Left lung (tissue), 10 donors: ENCODE measurements around the gene HDAC5. TPM values are rescaled to one million over a fixed set of nuclear protein-coding genes. Genes with fewer than 3 reads are reported as not detected.
A peak's percentile ranks its signal among the peaks of the same experiment; 100 is the strongest.

Experiments
- ATAC-seq: fragments of 200-7000 bp; cut with Tn5 transposase; one replicate; pipeline ENCODE4 v1.9.1; 2020; ENCODE audit warnings: moderate library complexity
- DNase-seq, 4 donors: peaks; one replicate each; pipeline ENCODE4 v3.0.0-alpha.2; 2013 to 2020
- H3K27ac ChIP-seq, 2 donors: fragments of 200-600 bp; sonication (generic) in 1 of 2; one replicate each; pipeline versions ENCODE4 v1.5.0 to v1.8.0; 2020 to 2021
- H3K27me3 ChIP-seq, 2 donors: fragments of 200-600 bp; sonication (generic) in 1 of 2; one replicate each; pipeline versions ENCODE4 v1.5.0 to v1.8.0; 2020 to 2021
- H3K36me3 ChIP-seq, 2 donors: fragments of 200-600 bp; sonication (generic) in 1 of 2; one replicate each; pipeline versions ENCODE4 v1.5.0 to v1.8.0; 2020 to 2021
- H3K4me1 ChIP-seq, 2 donors: fragments of 200-600 bp; one replicate each; pipeline ENCODE4 v1.8.0; 2021
- H3K4me3 ChIP-seq, 2 donors: fragments of 200-600 bp; sonication (generic) in 1 of 2; one replicate each; pipeline versions ENCODE4 v1.5.0 to v1.8.0; 2020 to 2021; ENCODE audit warnings: mild to moderate bottlenecking in 1 of 2
- H3K9me3 ChIP-seq, 2 donors: fragments of 200-600 bp; sonication (generic) in 1 of 2; one replicate each; pipeline versions ENCODE4 v1.5.0 to v1.8.0; 2020 to 2021
- CTCF ChIP-seq, 2 donors: fragments of 200-600 bp; sonication (generic) in 1 of 2; IDR thresholded peaks; one replicate each; pipeline versions ENCODE4 v1.5.0 to v1.8.0; 2021; ENCODE audit warnings: antibody characterized with exemption in 2 of 2
- intact Hi-C, 2 donors: fragments of 100-400 bp; cut with DNase I; formaldehyde crosslinking; loops; one replicate each; pipeline versions ENCODE4 v1.11.2 to v1.14.2; 2022
- polyA plus RNA-seq, 6 donors: library from polyadenylated mRNA; unstranded; fragments of 120-200 nt; gene quantifications; one replicate each; pipeline ENCODE4 v1.2.1, GENCODE V29; 2013; ENCODE audit not compliant: insufficient read length in 6 of 6
- total RNA-seq, 2 donors: library from RNA; stranded (reverse); fragmentation: NEBNext Ultra II Directional; extraction: Animal tissue kit (Norgen Biotek cat#: 25700); gene quantifications; one replicate each; pipeline ENCODE4 v1.2.1, GENCODE V29; 2021
- donor health status: DM: no; HTN: yes; CAD: no.
- donor health status: DM: no; HTN: no; CAD: no.

Gene HDAC5
- total and polyA plus RNA-seq, 8 donors = 28.0 to 61.4 (median 57.5) TPM

- Histone ChIP-seq H3K36me3 (no peaks in the 10 kb centered on the region), H3K27ac (no peak overlapping the region), H3K27me3 (peaks cover 0 to 17% of the 10 kb centered on the region in 2 donors), H3K4me1 (peaks cover 0 to 4% of the 10 kb centered on the region in 2 donors), H3K9me3 (no peaks in the 10 kb centered on the region), H3K4me3 (no peak overlapping the region)
- DNase-seq = peak in 1 of 4 donors; percentile 58
- ATAC-seq = peak; percentile 58
- TF ChIP-seq CTCF (IDR thresholded peaks at IDR 0.05) = no peak
- intact Hi-C loops = loop anchor here in 1 of 2 donors (10.0 kb wide), 1 partner anchor 223 kb away; the partner anchor contains the start of gene PPY
Observed at GRCh38 chr17:44167181-44167861, 43.9 kb upstream of the HDAC5 start.

GRCh38 chr17:44164476-44164875 is 41.0 kb upstream of the HDAC5 start:
- intact Hi-C loops = loop anchor here in 1 of 2 donors (10.0 kb wide), 1 partner anchor 220 kb away; the partner anchor contains the start of gene PPY
- Histone ChIP-seq H3K27ac (no peak overlapping the region), H3K9me3 (no peaks in the 10 kb centered on the region), H3K27me3 (peaks cover 0 to 9% of the 10 kb centered on the region in 2 donors), H3K36me3 (peaks cover 0 to 6% of the 10 kb centered on the region in 2 donors), H3K4me3 (no peak overlapping the region), H3K4me1 (peaks cover 0 to 4% of the 10 kb centered on the region in 2 donors)
- DNase-seq (no peak), ATAC-seq (no peak)
- TF ChIP-seq CTCF (IDR thresholded peaks at IDR 0.05) = no peak

DNA sequence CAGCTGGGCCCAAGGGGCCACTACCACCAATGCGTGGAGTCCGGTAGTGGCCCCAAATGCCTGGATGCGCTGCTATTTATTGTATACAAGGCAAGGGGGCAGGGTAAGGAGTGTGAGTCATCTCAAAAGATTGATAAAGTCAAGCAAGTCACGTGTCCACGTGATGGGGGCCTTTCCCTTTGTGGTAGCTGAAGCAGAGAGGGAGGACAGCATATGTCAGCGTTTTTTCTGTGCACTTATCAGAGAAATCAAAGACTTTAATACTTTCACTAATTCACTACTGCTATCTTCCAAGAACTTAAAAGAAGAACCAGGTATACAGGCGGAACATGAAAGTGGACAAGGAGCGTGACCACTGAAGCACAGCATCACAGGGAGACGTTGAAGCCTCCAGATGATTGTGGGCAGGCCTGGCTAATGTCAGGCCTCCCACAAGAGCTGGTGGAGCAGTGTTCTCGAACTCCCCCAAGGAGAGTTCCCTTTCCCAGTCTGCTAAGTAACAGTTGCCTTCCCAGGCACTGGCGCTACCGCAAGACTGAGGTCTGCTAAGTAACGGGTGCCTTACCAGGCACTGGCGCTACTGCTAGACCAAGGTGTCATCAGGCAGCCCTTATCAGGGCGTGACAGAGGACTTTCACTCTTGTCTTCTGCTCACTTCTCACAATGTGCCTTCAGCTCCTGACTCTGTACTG is 36.2 kb upstream of the HDAC5 start:
- DNase-seq (peak in 1 of 4 donors; percentile 20), ATAC-seq (no peak)
- Histone ChIP-seq H3K4me1 (no peaks in the 10 kb centered on the region), H3K27me3 (no peaks in the 10 kb centered on the region), H3K36me3 (peaks cover 0 to 6% of the 10 kb centered on the region in 2 donors), H3K4me3 (no peak overlapping the region), H3K9me3 (no peaks in the 10 kb centered on the region), H3K27ac (no peak overlapping the region)
- intact Hi-C loops = loop anchor here in 1 of 2 donors (10.0 kb wide), 1 partner anchor 215 kb away; the partner anchor contains the start of gene PPY
- TF ChIP-seq CTCF (IDR thresholded peaks at IDR 0.05) = no peak

DNA sequence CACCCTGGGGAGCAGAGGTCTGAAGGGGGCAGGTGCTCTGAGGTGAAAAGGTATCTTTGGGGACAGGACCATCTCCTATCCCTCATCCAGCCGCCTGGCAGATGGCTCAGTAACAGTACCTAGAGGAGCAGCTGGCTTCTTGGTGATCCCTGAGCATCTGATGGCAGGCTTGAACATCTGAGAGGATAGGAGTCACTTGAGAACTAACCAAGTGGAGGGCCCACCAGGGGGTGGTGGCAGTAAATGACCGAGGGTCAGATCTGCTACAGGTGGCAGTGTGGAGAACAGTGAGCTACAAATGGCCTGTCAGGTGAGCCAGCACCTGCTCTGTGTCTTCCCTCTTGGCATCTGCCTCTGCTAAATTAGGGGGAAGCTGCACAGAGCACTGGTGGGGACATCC is 32.0 kb upstream of the HDAC5 start:
- H3K27ac ChIP-seq = no peak overlapping the region
- H3K4me3 ChIP-seq = no peak overlapping the region
- no peaks in the 10 kb centered on the region for H3K9me3 ChIP-seq
- no peaks in the 10 kb centered on the region for H3K27me3 ChIP-seq
- TF ChIP-seq CTCF (IDR thresholded peaks at IDR 0.05) = no peak
- ATAC-seq (no peak), DNase-seq (no peak)
- no peaks in the 10 kb centered on the region for H3K4me1 ChIP-seq
- H3K36me3 ChIP-seq = no peaks in the 10 kb centered on the region
- intact Hi-C loops = no loop called here

GRCh38 chr17:44152875-44153274 is 29.4 kb upstream of the HDAC5 start:
- H3K4me1 ChIP-seq = no peaks in the 10 kb centered on the region
- TF ChIP-seq CTCF (IDR thresholded peaks at IDR 0.05) = no peak
- H3K9me3 ChIP-seq = no peaks in the 10 kb centered on the region
- DNase-seq (no peak), ATAC-seq (no peak)
- intact Hi-C loops = no loop called here
- H3K27me3 ChIP-seq = no peaks in the 10 kb centered on the region
- no peak overlapping the region for H3K27ac ChIP-seq
- no peaks in the 10 kb centered on the region for H3K36me3 ChIP-seq
- H3K4me3 ChIP-seq = no peak overlapping the region
